LoVo (cell line): Measurements from ENCODE around the gene ITPR1.

Experiments
- DNase-seq: peaks from one replicate; pipeline ENCODE4 v3.0.0-alpha.2; 2016; ENCODE audit warnings: low spot score

ITPR1 gene

DNA sequence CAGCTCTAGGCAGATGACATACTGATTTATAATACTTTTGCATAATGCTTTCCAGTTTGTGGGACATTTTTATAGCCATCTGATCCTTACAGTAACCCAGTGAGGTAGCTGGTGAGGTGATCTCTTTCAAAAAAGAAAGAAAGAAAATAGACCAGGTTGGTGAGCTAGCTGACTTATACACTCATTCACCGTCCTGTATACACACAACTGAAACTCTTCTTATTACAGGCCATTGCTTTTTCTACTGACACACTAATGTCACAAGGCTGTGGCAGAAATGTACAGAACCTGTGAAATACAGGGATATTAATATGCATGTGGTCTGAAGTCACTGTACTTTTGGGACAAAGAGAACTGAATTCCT, 335.9 kb downstream of the ITPR1 start:
- DNase-seq: no peak

DNA sequence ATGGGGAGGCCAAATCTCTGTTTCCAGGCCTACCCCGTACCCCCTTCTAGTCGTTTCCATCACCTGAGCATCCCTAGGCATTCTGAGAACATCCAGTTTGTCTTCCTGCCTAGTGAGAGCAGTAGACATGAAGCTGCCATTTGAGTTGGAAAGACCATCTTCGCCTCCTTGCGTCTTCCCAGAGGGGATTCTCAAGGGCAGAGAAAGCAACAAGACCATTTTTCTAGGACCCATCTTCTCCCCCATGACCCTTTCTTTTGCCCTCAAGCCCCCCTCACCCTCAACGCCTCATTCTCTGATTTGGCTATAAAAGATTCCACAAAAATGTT, 337.4 kb downstream of the ITPR1 start:
- no peak for DNase-seq

DNA sequence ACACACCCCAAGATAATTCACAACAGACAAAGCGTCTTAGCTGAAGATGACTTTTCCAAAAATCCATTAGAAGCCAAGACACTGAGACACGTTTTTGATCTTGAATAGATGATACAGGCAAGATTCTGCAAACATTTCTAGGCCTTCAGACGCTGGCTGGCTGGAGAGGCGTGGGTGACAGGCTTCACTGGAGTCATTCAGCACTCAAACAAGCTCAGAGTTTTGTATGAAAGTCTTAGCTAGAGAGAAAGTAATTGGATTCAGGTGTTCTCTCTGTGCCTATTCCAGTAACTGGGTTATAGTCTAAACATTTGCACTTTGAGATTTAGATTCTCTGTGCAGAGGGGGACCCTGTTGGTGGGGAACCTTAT, 338.4 kb downstream of the ITPR1 start:
- no peak for DNase-seq

DNA sequence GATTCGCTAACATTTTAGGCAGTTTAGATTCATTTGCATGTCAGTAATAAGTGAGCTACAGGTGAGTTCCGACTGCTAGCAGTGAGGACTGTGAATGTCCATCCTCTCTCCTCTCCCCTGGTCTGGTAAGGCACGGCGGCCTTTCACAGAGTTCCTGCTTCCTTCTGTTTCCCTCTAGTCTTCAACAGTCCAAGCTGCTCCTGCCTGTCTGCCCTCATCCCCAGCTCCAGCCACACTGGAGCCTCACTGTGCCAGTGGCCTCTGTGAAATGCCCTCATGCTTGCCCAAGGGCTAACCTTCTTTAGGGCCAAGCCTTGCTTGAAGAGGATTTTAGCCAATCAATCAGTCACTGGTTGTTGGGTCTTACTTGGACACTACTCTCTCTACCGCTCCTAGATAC, 340.3 kb downstream of the ITPR1 start:
- no peak for DNase-seq

DNA sequence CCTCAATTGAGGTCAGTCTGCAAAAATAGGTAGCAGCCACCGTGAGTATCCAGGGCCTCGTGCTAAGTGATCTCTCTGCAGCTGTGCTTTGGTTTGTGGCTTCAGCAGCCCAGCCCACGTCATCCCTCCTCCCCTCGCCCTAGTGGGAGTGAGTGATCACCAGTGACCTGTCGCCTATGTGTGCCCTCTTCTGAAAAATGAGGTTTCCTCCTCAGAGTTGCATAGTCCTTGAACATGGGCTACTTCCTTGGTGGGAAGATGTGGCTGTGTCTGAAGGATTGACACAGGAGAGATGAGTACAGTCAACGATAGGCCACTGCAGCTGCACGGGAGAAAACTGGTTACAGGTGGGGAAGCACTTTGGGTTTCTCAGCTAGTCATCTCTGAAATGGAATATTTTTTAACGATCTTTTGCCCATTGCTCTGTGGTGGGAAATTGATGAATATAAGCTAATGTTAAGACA, 341.3 kb downstream of the ITPR1 start:
- DNase-seq: no peak

DNA sequence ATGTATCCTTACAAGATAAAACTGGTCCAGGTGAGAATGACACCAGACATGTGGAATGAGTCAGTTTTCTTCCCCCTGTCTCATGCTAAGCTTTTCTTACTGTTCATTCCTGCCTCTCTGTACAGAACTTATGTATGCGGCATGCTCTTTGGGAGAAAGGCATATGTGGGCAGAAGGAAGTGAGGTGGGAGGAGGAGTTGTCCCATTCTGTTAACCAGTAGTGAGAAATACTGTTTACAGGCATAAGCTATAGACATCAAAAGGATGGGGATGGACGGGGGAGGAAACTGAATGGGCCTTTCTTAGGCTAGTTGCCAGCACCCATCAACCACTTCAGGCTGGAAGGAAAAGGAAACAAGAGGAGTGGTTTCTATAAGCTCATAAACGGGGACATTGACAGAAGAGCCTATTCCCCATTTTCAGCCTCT, 342.5 kb downstream of the ITPR1 start:
- DNase-seq: no peak

DNA sequence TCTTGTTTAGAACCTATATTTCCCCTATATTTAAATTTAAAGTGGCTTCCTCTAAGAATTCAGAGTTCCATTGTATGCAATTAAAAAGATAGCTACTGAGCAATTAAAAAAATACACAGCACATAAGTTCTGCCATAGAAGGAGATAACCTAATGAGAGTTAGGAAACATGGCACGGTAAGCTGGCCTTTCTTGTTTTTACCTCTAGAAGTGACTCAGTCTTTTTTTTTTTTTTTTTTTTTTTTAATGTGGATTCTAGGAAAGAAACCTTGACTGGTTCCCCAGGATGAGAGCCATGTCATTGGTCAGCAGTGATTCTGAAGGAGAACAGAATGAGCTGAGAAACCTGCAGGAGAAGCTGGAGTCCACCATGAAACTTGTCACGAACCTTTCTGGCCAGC, 343.4 kb downstream of the ITPR1 start:
- no peak for DNase-seq

DNA sequence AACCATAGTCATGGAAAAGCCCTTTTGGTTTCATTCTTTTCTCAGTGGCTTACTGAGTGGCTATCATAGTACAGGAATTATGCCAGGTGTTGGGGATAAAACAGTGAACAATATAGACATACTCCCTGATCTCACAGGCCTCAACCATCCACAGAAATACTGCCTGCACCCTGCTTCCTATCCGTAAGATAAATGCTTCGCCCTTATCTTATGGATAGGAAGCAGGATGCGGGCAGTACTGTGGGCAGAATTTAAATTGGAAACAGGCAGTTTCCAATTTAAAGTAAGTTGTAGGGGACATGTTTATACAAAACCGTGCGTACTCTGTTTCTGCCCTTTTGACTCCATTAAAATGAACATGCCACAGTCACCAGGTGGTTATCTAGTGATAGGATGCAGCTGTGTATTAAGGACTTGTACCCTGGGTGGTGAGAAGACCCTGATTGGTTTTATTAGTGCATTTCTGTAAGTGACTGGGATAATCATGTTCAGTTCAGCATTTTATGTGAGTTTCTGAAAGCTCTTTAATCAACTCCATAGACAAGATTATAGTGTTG, 344.3 kb downstream of the ITPR1 start:
- DNase-seq: no peak

DNA sequence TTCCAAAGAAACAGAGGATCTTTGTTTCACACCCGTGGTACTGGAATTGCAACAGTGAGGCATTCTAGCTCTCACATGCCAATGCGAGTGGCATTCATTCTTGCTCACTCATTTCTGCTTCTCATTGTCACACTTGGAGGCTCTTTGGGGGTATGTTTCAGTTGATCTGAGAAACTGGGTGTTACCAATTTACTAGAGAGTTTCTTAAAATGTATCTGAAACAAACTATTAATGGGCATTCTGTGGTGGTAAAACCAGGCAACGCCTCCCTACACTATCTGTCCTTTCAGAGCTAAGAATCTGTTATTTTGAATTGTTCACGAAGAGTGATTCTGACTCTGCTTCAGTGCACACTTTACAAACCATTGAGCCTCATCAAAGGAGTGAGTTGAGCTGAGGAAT, 345.5 kb downstream of the ITPR1 start:
- no peak for DNase-seq

DNA sequence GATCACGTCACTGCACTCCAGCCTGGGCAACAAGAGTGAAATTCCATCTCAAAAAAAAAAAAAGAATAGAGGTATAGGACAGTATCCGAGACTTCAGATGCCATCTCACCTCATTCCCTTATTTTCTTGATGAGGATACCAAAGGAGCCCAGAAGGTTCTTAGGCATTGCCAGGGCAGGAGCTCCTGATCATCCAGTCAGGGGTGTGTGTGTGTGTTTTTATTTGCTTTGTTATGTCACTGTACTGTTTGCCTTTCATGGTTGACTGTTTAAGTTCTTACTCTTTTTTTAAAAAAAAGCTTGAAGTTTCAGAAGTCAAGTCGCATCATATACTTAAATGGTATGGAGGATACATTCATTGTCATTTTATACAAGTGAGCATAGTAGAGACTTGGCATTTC, 346.1 kb downstream of the ITPR1 start:
- DNase-seq: no peak

DNA sequence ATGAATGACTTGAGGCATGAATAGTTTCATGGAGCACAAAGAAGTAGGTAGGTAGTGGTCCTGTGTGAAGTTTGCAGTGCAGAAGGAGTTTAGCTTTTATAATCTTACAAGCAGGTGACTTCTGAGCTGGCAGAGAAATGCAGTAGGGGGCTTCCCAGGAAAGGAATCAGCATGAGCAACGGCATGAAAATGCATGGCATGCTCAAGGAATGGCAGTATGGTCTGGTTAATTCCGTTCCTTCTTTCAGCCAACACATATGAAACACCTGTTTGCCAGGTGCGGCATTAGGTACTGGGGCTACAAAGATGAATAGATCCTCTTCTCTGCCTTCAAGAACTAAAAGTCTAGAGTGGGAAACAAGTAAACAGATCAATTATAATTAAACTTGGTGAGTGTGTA, 348.1 kb downstream of the ITPR1 start:
- no peak for DNase-seq

DNA sequence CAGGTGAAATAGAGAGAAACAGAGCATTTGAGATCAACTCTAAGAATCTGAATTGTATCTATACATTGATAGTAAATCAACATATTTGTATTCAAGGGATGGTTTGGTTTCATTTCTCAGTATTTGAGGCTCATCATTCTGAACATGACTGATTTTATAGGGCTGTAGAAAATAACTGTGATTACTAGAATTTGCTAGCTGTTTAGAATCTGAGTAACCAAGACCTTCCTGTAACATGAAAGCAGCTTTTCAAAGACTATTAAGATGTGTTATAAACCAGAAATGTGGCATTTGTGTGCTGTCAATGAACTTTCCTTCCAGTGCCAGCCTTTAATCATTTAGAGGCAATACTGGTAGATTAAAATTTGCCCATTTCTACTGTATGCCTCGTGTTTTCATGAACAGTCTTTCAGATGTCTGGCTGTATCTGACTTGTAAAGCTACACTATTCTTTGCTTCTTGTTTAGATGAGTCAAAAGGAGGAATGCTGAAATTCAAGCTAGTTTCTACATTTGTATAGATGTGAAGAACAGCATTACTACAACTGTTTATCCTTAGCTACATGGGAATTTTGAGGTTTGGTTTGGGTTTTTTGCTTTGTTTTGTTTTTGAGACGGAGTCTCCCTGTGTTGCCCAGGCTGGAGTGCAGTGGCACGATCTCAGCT, 348.8 kb downstream of the ITPR1 start:
- no peak for DNase-seq

DNA sequence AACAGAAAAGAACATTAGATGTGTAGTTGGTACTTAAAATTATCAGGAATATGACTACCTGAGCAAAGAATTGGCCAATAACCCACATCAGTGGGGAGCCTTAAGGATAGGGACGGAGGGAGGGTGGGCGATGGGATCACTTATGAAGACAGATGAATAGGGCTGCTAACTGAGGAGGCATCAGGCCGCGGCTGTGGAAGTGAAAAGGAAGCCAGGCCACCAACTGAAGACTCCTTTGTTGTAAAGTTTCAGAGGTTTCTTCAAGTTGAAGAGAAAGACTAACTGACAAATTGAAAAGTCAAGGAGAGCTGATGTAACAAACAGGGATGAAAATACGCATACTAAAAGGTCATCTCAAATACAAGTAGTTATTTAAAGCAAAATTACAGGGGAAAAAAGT, 350.5 kb downstream of the ITPR1 start:
- no peak for DNase-seq

DNA sequence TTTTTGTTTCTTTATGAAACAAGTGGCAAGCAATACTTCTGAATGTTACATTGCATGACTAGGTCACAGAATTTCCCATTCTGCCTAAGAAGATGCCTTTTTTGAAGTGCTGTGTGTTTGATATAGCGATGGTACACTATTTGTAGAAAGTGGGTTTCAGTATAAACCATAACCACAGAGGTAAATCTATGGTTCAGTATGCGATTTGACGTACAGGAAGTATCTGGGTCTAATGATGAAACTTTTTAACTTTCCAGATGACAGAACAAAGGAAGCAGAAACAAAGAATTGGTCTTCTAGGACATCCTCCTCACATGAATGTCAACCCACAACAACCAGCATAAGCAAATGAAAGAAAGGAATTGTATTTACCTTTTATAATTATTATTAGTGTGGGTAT, 352.7 kb downstream of the ITPR1 start:
- no peak for DNase-seq

DNA sequence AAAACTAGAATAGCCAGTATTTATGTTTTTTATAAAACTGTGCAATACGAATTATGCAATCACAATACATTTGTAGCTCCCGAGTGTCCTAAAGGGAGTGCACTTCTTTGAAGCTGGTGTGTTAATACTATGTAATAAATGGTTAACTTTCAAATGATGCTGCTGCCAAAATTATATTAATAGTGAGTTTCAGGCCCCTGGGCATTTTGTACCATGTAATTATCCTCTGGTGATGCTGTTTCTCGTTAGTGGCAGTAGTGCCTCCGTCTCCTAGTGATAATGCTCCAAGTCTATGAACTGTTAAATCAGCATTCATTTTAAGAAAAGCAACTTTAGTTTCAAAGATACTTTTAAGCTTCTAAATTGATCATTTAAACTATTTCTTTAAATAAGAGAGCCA, 353.4 kb downstream of the ITPR1 start:
- no peak for DNase-seq

DNA sequence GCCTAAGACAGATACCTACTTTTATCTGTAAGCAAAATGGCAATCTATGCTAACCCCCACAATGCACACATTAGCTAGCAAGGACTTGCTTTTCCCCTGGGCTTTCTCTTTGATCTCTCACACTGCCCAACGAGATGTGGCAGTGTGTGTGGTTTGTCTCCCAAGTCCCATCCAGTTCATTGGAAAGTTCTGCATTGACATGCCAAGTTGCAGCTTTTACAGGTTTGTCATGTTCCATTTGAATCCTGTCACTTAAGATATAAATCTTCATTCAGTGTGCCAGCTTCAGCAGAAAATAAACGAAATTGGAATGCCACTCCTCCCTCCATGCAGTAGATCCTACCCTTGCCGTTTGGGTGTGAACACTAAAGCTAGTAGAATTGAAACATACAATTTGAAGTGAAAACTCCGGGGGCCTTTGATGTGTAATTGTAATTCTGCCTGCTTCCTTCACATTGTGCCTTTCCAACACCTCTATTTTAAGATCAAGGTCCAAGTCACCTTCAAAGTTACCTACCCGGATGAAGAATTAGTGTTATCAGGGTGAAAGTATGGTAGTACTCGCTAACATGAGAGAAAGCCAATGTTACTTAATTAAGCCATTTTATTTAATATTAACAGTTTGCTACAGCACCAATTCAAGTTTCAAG, 355.2 kb downstream of the ITPR1 start:
- DNase-seq: no peak

DNA sequence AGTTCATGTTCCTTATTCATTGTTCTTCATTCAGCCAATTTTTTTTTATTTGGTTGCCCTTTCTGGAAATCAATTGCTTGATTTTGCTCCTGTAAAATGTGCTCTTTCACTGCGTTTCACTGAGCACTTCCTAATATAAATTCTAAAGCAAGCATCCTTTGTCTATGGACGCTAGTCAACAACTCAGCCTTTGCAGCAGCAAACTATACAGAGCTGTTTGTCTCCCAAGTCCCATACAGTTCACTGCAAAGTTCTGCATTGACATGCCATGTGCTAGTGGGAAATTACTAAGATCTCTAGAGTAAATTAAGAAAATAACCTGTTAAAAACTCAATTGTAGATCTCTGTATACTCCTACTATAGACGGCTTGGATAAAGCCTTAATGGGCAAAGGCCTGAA, 356.0 kb downstream of the ITPR1 start:
- no peak for DNase-seq

DNA sequence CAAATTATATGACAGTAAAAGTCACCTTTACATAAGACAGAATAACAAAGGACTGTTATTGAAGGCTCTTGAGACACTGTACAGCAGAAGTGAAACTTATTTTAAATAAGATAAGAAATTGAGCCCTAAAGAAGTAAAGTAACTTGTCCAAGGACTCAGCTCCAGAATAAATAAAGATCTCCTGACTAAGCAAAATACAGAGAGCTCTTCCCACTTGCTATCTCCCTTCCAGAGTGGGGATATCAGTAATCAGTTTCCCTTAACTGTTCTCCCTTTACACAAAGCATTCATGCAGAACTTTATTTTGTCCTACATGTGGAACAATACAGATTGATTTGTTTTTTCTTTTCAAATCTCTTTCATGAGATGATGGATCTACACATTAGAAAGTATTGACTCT, 356.6 kb downstream of the ITPR1 start:
- DNase-seq: no peak

DNA sequence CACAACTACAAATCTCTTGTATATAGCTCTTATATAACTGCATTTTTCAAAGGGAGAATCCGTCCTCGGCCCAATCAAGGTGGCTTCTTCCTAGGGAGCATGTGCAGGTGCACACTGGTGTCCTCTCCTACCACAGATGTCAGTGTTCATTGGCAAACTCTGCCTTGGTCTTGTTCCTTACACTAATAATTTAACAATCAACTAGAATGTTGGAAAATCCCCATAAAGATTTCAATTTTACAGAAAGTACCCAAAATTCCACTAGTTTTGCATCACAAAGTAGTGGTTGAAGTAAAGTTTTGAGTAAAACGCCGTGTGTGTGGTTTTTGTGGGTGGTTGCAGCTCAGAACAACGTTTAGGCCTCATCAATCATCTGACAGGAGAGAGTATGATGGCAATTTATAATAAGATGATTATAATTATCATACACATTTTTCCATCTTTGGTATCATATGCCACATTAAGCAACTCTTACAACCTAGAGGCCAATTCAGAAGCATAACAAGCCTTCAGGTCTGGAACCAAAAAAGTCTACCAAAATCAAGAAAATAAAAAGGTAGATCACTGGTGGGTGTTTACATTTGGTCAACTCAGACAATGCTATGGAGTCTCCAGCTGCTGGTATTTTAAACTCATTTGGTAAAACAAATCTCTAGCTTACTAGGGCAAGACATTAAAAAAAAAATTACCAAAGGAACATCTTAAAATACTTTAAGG, 357.2 kb downstream of the ITPR1 start:
- no peak for DNase-seq

DNA sequence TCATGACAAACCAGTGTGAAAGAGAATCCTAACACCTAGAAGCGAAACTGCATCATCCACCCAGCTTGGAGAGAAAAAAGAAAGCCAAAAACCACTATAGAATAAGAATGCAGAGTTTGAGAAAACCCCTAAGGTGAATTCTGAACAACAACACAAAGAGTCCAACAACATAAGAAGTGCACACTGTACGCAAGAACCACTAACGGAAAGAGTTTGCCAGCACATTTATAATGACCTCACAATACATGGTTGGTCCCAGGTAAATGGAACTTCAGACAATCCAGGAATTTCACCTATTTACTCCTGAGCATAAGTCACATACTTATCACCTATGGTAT, 357.7 kb downstream of the ITPR1 start:
- DNase-seq: no peak

DNA sequence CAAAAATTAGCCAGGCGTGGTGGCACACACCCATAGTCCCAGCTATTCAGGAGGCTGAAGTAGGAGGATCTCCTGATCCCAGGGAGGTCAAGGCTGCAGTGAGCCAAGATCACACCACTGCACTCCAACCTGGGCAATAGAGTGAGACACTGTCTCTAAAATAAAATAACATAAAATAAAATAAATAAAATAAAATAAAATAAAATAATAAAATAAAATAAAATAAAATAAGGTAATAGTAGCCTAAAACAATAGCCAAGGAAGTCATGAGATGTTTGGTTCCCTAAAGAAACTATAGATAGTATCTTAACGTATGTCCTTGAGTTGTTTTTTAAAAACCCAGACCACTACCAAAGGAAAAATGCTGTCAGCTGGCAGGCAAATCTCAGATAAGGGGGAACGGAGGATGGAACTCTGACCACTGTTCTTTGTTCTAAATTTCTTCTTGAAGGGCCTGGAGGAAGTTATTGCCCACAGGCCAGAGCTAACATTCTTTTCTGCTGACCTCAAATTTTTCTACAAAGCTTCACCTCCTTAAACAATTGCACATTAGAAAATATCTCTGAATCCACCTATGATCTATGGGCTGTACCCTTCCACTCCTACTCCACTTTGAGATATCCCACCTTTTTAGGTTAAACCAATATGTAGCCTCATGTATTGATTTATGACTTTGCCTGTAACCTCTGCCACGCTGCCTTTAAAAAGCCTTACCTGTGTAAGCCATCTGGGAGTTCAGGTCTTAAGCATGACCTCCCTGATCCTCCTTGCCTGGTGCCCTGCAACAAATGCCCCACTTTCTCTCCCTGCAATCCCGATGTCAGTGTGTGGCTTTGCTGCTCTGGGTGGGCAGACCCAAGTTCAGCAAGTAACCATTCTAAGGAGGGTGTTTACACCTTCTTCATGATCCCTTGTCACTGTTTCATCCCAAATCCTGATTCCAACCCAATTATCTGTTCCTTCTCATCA, 359.9 kb downstream of the ITPR1 start:
- no peak for DNase-seq

DNA sequence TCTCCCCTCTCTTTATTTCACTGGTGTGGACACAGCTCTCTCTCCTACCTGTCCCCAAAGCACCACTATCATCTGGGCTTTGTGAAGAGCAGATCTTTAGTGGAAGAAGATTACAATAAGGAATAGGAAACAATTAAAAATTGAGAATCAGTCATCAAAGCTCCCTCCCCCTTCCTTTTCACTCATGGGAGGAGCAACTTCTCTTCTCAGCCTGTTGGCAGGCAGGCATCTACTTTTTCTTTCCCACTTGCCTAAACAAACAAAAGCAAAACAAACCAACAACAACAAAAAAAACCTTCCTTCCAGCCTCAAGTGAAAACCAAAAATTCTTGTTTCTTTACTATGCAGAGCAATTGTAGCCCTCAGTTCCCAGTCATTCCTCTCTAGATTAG, 360.6 kb downstream of the ITPR1 start:
- DNase-seq: no peak
